AG09319 (cell line): ENCODE data around the gene PNMA6F.

ENCODE experiments used
- DNase-seq: peaks from one replicate; pipeline ENCODE4 v3.0.0-alpha.2; 2010; ENCODE audit warnings: low read depth; ENCODE audit errors: extremely low read depth
- TF ChIP-seq, protein P1 (sequence below): IDR thresholded peaks from 2 replicates; pipeline ENCODE4 v1.5.1; 2011; ENCODE audit warnings: low read depth, mild to moderate bottlenecking, inconsistent platforms, low read length, moderate library complexity

PNMA6F gene

DNA sequence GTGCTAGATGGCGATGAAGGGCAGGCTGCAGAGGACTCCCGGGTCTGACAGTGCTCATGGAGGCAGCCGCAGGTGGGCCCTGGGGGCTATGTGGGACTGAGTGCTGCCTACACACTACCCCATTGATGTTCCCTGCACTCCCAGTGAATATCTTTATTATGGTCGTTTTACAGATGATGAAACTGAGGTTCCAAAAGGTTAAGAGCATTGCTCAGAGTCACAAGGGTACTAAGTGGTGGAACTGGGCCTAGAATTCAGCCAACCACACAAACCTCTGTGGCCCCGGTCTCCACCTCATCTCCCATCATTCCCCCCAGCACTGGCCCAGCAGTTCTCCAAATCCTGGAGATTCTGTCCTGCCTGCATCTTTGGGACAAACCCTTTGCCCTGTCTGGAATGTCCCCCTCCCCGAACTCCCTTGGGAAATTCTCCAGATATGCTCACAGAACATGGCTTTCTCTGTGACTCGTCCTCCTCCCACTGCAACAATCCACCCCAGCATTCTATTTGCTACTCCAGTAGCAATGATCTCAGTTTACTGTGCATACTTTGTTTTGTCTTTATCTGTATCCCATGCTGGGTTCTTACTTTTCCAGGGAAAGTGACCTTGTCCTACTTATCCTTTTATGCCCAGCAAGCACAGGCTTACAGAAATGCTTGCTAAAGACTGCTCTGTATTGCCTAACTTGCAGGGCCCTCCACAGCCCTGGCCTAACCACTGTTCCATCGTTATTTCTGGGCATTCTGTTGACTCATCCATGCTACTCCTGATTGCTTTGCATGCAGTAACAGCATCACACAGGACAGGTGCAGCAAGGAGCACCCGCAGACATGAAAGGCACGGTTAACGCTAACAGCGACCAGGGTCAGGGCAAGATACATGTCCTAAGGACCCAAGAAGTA, 14.0 kb downstream of the PNMA6F start:
- DNase-seq = no peak
- TF ChIP-seq, protein P1, sequence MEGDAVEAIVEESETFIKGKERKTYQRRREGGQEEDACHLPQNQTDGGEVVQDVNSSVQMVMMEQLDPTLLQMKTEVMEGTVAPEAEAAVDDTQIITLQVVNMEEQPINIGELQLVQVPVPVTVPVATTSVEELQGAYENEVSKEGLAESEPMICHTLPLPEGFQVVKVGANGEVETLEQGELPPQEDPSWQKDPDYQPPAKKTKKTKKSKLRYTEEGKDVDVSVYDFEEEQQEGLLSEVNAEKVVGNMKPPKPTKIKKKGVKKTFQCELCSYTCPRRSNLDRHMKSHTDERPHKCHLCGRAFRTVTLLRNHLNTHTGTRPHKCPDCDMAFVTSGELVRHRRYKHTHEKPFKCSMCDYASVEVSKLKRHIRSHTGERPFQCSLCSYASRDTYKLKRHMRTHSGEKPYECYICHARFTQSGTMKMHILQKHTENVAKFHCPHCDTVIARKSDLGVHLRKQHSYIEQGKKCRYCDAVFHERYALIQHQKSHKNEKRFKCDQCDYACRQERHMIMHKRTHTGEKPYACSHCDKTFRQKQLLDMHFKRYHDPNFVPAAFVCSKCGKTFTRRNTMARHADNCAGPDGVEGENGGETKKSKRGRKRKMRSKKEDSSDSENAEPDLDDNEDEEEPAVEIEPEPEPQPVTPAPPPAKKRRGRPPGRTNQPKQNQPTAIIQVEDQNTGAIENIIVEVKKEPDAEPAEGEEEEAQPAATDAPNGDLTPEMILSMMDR = no peak

DNA sequence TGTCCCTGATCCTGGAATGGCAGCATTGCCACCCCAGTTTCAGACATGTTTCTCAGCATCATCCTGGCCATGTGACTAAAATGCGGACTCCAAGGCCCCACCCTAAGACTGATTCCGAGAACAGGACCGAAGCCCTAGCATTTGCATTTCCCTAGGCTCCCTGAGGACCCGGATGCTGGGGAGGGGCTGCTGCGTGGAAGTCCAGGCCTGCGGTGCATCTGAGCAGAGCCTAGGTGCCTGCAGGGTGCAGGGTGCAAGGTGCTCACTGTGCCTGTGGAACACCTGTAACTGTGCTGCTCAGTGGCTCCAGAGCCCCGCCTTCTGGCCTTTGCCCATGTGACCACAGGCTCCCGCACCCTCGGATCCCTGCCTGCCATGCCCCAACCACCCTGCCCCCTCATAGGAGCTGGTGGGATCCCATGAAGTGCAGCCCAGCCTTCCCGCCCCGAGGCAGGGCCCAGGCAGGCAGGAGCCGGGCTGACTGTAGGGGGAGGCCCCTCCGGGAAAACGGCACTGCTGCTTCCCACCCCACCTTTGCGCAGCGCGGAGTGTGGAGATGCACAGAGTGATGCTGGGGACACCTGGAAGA, 14.9 kb downstream of the PNMA6F start:
- TF ChIP-seq, protein P1 = no peak
- no peak for DNase-seq

DNA sequence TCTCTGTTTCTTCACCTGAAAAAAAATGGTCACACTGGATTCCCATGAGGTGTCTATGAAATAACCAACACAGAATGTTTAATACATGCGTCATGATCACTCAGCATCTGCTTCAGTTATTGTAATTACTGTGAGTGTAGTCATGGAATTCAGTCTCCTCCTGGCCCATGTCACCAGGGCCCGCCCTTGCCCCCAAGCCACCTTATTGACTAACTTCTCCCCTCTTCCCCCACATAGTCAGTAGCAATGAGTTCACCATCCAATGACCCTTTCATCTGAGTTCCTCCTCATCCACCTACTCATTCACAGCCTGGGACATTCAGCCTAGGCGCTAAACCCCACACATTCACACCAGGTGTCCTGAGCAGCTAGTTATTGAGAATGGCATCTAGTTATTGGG, 15.6 kb downstream of the PNMA6F start:
- no peak for DNase-seq
- TF ChIP-seq, protein P1 = no peak

DNA sequence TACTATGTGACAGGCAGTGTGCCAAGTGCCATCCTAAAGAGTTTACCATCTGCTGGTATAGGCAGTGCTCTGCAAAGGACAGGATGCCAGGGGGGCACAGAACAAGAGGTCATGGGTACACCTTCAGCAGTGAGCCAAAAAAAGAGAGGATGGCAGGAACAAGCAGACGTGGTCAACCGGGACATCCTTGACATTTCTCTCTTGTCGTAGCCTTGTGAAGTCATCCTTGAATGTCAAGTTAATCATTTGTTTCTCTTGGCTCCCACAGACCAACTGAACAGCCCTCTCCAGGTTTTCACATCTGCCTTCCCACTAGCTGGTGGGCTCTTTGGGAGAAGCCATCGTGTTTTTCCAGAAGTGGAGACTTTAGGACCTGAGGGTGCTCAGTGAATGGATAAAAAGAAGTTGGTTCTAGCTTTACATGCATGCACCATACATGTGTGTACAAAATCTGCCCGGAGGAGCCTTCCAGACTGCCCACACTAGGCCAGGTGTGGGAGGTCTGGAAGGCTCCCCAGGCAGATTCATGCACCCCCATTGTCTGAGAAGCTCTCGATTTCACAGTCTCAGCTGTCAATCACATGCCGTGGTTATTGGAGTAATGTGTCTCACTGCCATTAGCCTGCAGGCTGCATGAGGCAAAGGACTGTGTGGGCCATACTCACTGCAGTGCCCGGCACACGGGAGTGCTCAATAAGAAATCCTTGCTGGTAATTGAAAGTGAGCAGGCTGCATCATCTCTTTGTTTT, 16.4 kb downstream of the PNMA6F start:
- no peak for DNase-seq
- TF ChIP-seq, protein P1 = no peak

DNA sequence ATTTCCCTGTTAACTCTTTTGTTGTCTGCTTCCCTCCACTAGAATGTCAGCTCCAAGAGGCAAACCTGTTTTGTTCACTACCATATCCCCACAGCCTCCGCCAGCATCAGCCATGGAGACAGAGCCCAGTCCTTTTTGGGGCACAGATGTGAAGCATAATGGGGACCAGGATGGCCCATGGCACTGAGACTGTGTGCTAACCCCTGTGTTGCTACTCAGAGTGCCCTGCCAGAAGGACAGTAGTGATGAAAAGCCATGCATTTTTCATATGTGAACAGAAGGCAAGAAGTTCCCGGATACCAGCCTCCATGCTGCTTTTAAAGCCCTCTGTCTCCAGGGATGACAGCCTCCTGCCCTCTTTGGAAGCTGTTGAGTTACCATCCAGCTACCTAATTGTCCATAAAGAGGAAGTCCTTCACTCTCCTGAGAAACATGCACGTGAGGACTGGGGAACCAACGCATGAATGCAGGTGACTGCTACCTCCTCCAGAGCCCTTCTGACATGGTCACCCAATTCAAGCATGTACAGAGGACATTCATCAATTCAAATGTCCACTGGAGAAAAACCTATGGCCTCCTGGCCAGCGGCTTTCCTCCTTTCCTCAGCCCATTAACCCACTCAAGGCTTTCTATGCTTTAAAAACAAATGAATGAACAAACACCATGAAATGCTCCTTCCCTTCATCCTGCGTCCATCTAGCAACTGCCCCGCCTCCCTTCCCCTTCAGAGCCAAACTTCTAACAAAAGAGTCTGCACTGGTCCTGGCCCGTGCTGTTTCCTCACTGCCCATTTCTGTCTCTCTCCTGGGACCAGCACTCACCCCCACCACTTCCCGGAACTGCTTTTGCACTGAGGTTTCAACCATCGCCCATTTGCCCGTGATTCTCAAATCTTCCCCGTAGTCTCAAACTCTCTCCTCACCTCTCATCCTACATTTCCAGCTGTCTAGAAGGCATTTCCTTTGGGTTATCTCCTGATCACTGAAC, 18.0 kb downstream of the PNMA6F start:
- no peak for DNase-seq
- TF ChIP-seq, protein P1 = no peak

DNA sequence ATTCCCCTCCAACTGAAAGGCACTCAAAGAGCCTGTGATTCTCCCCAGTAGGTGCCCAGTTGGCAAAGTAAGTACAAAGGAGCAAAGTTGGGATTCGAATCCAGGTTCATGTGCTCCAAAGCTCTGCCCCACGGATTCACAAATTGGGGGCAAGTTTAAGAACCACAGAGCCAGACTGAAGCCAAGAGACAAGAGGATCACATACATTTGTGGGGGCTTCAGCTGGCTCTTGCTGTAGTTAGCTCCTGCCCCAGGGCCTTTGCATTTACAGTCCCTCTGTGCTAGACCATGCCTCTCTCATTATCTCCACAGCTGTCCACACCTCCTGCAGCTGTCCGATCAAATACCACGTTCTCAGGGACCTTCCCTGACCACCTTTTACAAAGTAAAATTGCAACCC, 18.8 kb downstream of the PNMA6F start:
- TF ChIP-seq, protein P1 = no peak
- no peak for DNase-seq
